Loucy (cell line): ENCODE measurements around the gene PDX1.

Experiments
- H2AFZ ChIP-seq: fragments of 200-600 bp; sonication (generic); 2 replicates; pipeline ENCODE4 v1.6.0; 2016; ENCODE audit warnings: antibody characterized with exemption, mild to moderate bottlenecking, low read length, moderate library complexity
- H3F3A ChIP-seq: fragments of 200-600 bp; 2 replicates; pipeline ENCODE4 v1.6.0; 2016; ENCODE audit warnings: antibody characterized with exemption, low read depth, mild to moderate bottlenecking
- H3K27me3 ChIP-seq: fragments of 200-600 bp; sonication (generic); 2 replicates; pipeline ENCODE4 v1.6.1; 2014; ENCODE audit warnings: low read length, mild to moderate bottlenecking; ENCODE audit not compliant: insufficient read depth, poor library complexity, severe bottlenecking
- H3K36me3 ChIP-seq: fragments of 200-600 bp; sonication (generic); 2 replicates; pipeline ENCODE4 v1.6.1; 2016; ENCODE audit warnings: low read length; ENCODE audit not compliant: insufficient read depth
- H3K4me1 ChIP-seq: fragments of 200-600 bp; sonication (generic); 2 replicates; pipeline ENCODE4 v1.5.1; 2014; ENCODE audit warnings: low read length, mild to moderate bottlenecking; ENCODE audit not compliant: insufficient read depth, poor library complexity, severe bottlenecking
- H3K4me2 ChIP-seq: fragments of 200-600 bp; sonication (generic); 2 replicates; pipeline ENCODE4 v1.6.0; 2014; ENCODE audit warnings: antibody characterized with exemption, low read length, low read depth, mild to moderate bottlenecking; ENCODE audit not compliant: poor library complexity, severe bottlenecking
- H3K4me3 ChIP-seq: fragments of 200-600 bp; sonication (generic); 2 replicates; pipeline ENCODE4 v1.5.1; 2014; ENCODE audit warnings: low read length, mild to moderate bottlenecking, mixed read lengths; ENCODE audit not compliant: poor library complexity, severe bottlenecking
- H3K79me2 ChIP-seq: fragments of 200-600 bp; sonication (generic); 2 replicates; pipeline ENCODE4 v1.6.1; 2014; ENCODE audit warnings: low read length; ENCODE audit not compliant: insufficient read depth
- H3K9ac ChIP-seq: fragments of 200-600 bp; sonication (generic); 2 replicates; pipeline ENCODE4 v1.6.0; 2014; ENCODE audit warnings: mild to moderate bottlenecking, low read depth, low read length, moderate library complexity; ENCODE audit not compliant: poor library complexity, severe bottlenecking
- H3K9me2 ChIP-seq: fragments of 200-600 bp; sonication (generic); replicated peaks from 2 replicates; pipeline ENCODE4 v1.6.1; 2016; ENCODE audit warnings: low read depth, low read length, mixed read lengths
- H3K9me3 ChIP-seq: fragments of 200-600 bp; sonication (generic); 2 replicates; pipeline ENCODE4 v1.6.1; 2014; ENCODE audit warnings: mild to moderate bottlenecking, antibody characterized with exemption, low read length, low read depth; ENCODE audit not compliant: insufficient read depth
- H4K20me1 ChIP-seq: fragments of 200-600 bp; sonication (generic); 2 replicates; pipeline ENCODE4 v1.6.0; 2014; ENCODE audit warnings: antibody characterized with exemption, low read length, mild to moderate bottlenecking; ENCODE audit not compliant: insufficient read depth, poor library complexity, severe bottlenecking
- CTCF ChIP-seq: fragments of 200-600 bp; sonication (generic); conservative IDR thresholded peaks from 2 replicates; pipeline ENCODE4 v1.5.1; 2014; ENCODE audit warnings: mild to moderate bottlenecking, antibody characterized with exemption, low read length
- EZH2phosphoT487 ChIP-seq: fragments of 200-600 bp; IDR thresholded peaks from 2 replicates; pipeline ENCODE4 v1.6.1; 2018; ENCODE audit warnings: antibody characterized with exemption, mild to moderate bottlenecking, moderate library complexity, borderline replicate concordance

PDX1 gene

GRCh38 chr13:27953676-27954405 lies 34.0 kb downstream of the PDX1 start:
- Histone ChIP-seq H4K20me1 (no peaks in the 10 kb centered on the region), H3F3A (no peaks in the 10 kb centered on the region), H3K4me3 (peak overlapping the region; percentile 81), H3K4me1 (peaks cover 5% of the 10 kb centered on the region), H2AFZ (peak overlapping the region; percentile 98), H3K9ac (peak overlapping the region; percentile 67), H3K4me2 (peak overlapping the region; percentile 63), H3K79me2 (no peaks in the 10 kb centered on the region), H3K27me3 (no peaks in the 10 kb centered on the region), H3K36me3 (no peaks in the 10 kb centered on the region), H3K9me2 (no peaks in the 10 kb centered on the region), H3K9me3 (no peaks in the 10 kb centered on the region)
- TF ChIP-seq CTCF (peak; percentile 74), EZH2phosphoT487 (no peak)

GRCh38 chr13:27954406-27954851 lies 34.6 kb downstream of the PDX1 start:
- H2AFZ ChIP-seq, result no peak overlapping the region
- no peak for TF ChIP-seq EZH2phosphoT487
- TF ChIP-seq CTCF, result no peak
- no peaks in the 10 kb centered on the region for H4K20me1 ChIP-seq
- no peaks in the 10 kb centered on the region for H3K79me2 ChIP-seq
- peak overlapping the region; percentile 63 for H3K4me2 ChIP-seq
- H3K9me3 ChIP-seq, result no peaks in the 10 kb centered on the region
- H3K4me1 ChIP-seq, result peaks cover 5% of the 10 kb centered on the region
- no peaks in the 10 kb centered on the region for H3F3A ChIP-seq
- no peaks in the 10 kb centered on the region for H3K36me3 ChIP-seq
- H3K9me2 ChIP-seq, result no peaks in the 10 kb centered on the region
- H3K4me3 ChIP-seq, result no peak overlapping the region
- H3K9ac ChIP-seq, result no peak overlapping the region
- H3K27me3 ChIP-seq, result no peaks in the 10 kb centered on the region

- no peaks in the 10 kb centered on the region for H3K27me3 ChIP-seq
- no peak overlapping the region for H2AFZ ChIP-seq
- no peak overlapping the region for H3K4me2 ChIP-seq
- no peaks in the 10 kb centered on the region for H4K20me1 ChIP-seq
- TF ChIP-seq CTCF (no peak), EZH2phosphoT487 (no peak)
- peaks cover 5% of the 10 kb centered on the region for H3K4me1 ChIP-seq
- H3K4me3 ChIP-seq, result no peak overlapping the region
- H3K9ac ChIP-seq, result no peak overlapping the region
- no peaks in the 10 kb centered on the region for H3K9me3 ChIP-seq
- no peaks in the 10 kb centered on the region for H3F3A ChIP-seq
- no peaks in the 10 kb centered on the region for H3K79me2 ChIP-seq
- no peaks in the 10 kb centered on the region for H3K36me3 ChIP-seq
- no peaks in the 10 kb centered on the region for H3K9me2 ChIP-seq
Observed at GRCh38 chr13:27955014-27955591, 35.3 kb downstream of the PDX1 start.
